GM06990 (cell line): ENCODE measurements around the gene DCXR.

Experiments
- DNase-seq: peaks from one replicate; pipeline ENCODE4 v3.0.0-alpha.2; 2011; ENCODE audit not compliant: insufficient read length; ENCODE audit errors: extremely low read depth
- H3K27me3 ChIP-seq: replicated peaks from 2 replicates; pipeline ENCODE4 v1.6.0; 2011; ENCODE audit warnings: low read length; ENCODE audit not compliant: control insufficient read depth, insufficient read depth
- H3K36me3 ChIP-seq: 2 replicates; pipeline ENCODE4 v1.5.1; 2011; ENCODE audit warnings: low read length; ENCODE audit not compliant: control insufficient read depth, insufficient read depth
- H3K4me3 ChIP-seq: replicated peaks from 2 replicates; pipeline ENCODE4 v1.5.1; 2011; ENCODE audit warnings: low read depth, mild to moderate bottlenecking, control low read depth, low read length
- CTCF ChIP-seq: IDR thresholded peaks from 2 replicates; pipeline ENCODE4 v1.5.1; 2011; ENCODE audit warnings: low read length, control low read depth, mild to moderate bottlenecking, inconsistent platforms; ENCODE audit not compliant: insufficient read depth, poor library complexity, severe bottlenecking

Gene DCXR

GRCh38 chr17:82076018-82076784 is 38.7 kb upstream of the DCXR start:
- no peak overlapping the region for H3K4me3 ChIP-seq
- no peak for DNase-seq
- no peak for TF ChIP-seq CTCF
- H3K36me3 ChIP-seq, result peaks cover 22% of the 10 kb centered on the region
- no peaks in the 10 kb centered on the region for H3K27me3 ChIP-seq

DNA sequence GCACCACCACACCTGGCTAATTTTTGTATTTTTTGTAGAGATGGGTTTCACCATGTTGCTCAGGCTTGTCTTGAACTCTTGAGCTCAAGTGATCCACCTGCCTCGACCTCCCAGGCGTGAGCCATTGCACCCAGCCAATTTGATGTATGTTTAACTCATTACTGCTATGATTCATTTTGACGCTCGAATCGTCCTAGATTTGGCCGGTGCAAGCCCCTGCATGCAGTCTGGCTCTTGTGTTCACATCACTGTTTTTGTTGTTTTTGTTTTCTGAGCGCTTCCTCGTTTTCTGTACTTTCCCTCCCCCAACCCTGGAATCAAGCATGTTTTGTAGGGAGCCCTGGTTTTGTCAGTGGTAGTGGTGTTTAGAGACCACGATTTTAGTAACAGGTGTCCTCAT is 35.9 kb upstream of the DCXR start:
- no peak for DNase-seq
- Histone ChIP-seq H3K27me3 (no peaks in the 10 kb centered on the region), H3K4me3 (no peak overlapping the region), H3K36me3 (peaks cover 4% of the 10 kb centered on the region)
- TF ChIP-seq CTCF, result no peak

DNA sequence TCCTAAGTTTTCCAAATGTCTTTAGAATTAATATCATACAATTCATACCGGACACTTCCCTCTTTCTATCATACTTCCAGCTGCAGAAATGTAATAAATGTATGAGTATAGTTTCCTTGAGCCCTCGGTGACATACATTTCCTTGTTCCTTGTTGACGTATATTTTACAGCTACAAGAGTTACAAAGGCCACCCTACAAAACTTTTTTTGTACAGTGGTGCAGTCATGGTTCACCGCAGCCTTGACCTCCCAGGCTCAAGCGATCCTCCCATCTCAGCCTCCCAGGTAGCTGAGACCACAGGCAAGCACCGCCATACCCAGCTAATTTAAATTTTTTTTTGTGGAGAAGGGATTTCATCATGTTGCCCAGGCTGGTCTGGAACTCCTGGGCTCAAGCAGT is 35.3 kb upstream of the DCXR start:
- Histone ChIP-seq H3K27me3 (no peaks in the 10 kb centered on the region), H3K4me3 (no peak overlapping the region), H3K36me3 (no peaks in the 10 kb centered on the region; the same call in 1 of the 2 replicates)
- no peak for DNase-seq
- TF ChIP-seq CTCF, result no peak

GRCh38 chr17:82070611-82071010 is 33.1 kb upstream of the DCXR start:
- no peaks in the 10 kb centered on the region for H3K36me3 ChIP-seq
- H3K27me3 ChIP-seq, result no peaks in the 10 kb centered on the region
- H3K4me3 ChIP-seq, result no peak overlapping the region
- no peak for DNase-seq
- TF ChIP-seq CTCF, result no peak

GRCh38 chr17:82065638-82066303 is 28.3 kb upstream of the DCXR start, which contains the start of gene DUS1L:
Gene DUS1L, minus strand, starts transcription at chr17:82065804. Its CDS starts 745 bp downstream, at chr17:82065059.
- DNase-seq, result peak; percentile 84

More at GRCh38 chr17:82065638-82066303, 28.3 kb upstream of the DCXR start, which contains the start of gene DUS1L:
- H3K4me3 ChIP-seq, result peak within 1 kb of the TSS; percentile 93
- peaks cover 18% of the 10 kb centered on the region for H3K36me3 ChIP-seq
- no peak for TF ChIP-seq CTCF
- H3K27me3 ChIP-seq, result no peaks in the 10 kb centered on the region
